T-helper 9 cell (primary cell): Measurements from ENCODE around the gene DNAH8.

ENCODE experiments used
- DNase-seq: peaks from one replicate; pipeline ENCODE4 v3.0.0-alpha.2; 2020

DNAH8 gene

GRCh38 chr6:38799529-38800184 lies 84.5 kb downstream of the DNAH8 start:
- DNase-seq, result no peak

GRCh38 chr6:38801305-38801704 lies 86.2 kb downstream of the DNAH8 start:
- no peak for DNase-seq

- DNase-seq, result no peak
Measured at GRCh38 chr6:38802497-38802896, 87.4 kb downstream of the DNAH8 start.

DNA sequence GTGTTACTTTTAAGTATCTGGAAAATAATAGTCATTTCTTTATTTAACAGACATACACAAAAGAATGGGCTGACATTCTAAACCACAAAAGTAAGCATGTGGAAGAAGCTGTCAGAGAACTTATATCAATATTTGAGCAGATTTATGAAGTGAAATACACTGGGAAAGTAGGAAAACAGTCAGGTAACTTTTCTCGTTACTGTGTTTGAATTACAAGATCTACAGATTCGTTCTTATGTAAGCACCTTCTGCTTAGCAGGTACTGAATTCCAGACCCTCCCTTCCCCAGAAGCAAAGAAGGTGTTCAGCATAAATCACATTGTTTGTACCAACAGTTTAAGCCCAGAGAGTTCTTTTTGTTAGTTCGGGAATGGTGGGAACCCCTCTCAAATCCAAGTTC lies 88.0 kb downstream of the DNAH8 start:
- DNase-seq, result no peak

GRCh38 chr6:38804358-38804757 lies 89.2 kb downstream of the DNAH8 start:
- DNase-seq, result no peak

DNA sequence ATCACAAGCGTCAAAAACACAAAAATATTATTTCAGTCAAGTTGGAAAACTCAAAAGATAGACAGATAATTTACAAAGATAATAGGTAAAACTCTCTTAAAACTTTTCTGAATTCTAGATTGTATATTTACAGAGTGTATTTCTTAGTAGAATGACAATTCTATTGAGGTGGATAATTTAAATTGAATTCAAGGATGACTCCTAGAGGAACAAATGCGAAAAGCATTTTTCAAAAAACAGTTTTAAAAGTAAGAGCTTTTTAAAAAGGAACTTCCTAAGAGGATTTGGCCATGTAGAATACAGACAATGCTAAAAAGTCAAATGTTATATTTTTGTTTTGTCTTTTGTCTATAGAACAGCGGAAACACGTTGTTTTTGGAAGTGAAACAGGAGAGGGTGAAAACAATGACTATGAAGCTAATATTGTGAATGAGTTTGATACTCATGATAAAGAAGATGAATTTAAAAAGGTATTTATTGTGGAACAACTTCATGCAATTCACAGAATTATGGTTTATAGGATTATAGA lies 90.1 kb downstream of the DNAH8 start:
- no peak for DNase-seq

GRCh38 chr6:38805692-38806091 lies 90.6 kb downstream of the DNAH8 start:
- no peak for DNase-seq

- DNase-seq, result no peak
Measured at GRCh38 chr6:38806271-38806670, 91.2 kb downstream of the DNAH8 start.

DNA sequence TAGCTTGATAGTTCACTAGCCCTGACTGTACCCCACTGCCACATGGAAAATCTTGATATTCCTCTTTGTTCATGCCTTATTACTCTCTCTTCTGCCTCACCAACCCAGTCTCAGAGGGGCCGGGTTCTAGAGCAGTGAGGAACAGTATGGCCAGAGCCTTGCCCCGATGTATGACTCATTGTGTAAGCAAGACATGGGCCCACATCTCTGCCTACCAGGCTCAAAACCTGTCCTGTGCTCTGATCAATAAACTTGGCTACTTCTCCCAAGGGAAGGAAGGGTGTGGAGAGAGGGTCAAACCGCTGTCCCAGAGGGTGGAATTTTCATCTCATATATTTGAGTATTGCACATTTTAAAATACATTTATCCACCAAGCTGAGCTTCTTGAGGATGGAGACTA lies 91.7 kb downstream of the DNAH8 start:
- DNase-seq, result no peak

DNA sequence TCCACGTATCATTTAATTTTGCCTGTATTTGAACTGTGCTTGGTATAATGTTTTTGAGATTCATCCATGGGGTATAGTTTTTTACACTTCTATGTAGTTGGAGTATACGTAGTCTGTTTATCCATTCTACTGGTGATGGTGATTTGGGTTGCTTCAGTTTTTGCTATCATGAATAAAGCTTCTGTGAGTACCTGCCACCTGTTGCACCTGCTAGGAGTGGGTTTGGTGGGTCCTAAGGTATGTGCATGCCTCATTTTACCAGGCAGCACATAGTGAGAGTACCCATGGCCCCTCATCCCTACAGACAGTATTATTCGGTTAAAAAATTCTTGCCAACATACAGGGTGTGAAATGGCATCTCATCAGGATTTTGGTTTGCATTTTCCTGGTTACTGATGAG lies 92.9 kb downstream of the DNAH8 start:
- DNase-seq, result no peak

- no peak for DNase-seq
Measured at GRCh38 chr6:38813041-38813823, 98.1 kb downstream of the DNAH8 start.

- no peak for DNase-seq
Measured at GRCh38 chr6:38814761-38815160, 99.7 kb downstream of the DNAH8 start.

DNA sequence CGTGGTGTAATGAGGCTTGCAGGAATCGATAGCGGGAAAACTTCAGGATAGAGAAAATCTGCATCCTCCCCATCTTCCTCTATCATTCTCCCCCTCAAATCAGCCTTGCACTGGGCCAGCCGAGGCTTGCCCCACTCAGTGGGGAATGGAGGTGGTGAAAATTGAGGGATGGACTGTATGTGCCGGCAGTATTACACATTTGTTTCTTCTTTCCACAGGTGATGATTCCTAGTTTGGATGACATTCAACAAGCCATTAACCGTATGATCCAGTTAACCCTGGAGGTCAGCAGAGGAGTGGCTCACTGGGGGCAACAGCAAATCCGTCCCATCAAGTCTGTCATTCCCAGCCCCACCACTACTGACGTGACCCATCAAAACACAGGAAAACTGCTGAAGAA lies 100.1 kb downstream of the DNAH8 start:
- DNase-seq, result no peak

GRCh38 chr6:38818691-38819090 lies 103.6 kb downstream of the DNAH8 start:
- DNase-seq, result no peak

GRCh38 chr6:38822963-38823362 lies 107.9 kb downstream of the DNAH8 start:
- DNase-seq, result no peak

DNA sequence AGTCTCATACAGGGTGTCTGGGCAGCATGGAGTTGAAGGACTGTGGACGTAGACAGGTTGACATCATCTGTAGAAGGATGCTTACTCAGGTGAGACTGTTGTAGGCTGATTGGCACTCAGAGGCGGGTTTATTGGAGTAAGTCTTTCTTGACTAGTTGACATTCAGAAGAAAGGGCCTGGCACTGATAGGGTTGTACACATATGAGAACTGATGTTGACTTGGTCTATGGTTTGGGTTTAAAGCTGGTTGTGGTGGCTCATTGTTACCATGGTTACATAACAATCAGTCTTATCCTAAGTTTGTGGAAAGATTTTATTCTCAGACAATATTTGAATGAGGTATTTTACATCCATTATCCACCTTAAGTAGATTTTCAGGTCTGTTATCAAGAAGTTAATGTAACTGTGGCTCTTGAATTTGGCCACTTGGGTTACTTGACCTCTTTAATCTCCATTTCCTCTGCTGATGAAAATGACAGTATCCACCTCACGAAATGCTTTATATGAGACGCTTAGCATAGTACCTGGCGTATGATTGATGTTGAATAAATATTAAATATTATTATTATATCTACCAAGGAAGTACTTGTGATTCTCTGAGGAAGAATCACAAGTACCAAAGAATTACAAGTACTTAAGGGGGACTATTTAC lies 109.3 kb downstream of the DNAH8 start:
- no peak for DNase-seq

DNA sequence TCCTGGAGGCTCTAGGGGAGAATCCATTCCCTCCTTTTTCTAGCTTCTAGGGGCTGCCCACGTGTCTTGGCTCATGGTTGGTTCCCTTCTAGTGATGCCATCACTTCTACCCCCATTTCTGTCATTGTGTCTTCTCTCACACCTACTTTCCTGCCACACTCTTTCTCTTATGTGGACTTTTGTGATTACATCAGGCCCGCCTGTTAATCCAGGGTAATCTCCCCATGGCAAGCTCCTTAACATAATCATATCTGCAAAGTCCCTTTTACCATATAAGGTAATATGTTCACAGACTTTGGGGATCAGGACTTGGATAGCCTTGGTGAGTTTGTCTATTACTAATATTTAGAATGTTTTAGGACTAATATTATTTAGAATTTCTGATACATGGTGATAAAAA lies 111.9 kb downstream of the DNAH8 start:
- DNase-seq, result no peak

DNA sequence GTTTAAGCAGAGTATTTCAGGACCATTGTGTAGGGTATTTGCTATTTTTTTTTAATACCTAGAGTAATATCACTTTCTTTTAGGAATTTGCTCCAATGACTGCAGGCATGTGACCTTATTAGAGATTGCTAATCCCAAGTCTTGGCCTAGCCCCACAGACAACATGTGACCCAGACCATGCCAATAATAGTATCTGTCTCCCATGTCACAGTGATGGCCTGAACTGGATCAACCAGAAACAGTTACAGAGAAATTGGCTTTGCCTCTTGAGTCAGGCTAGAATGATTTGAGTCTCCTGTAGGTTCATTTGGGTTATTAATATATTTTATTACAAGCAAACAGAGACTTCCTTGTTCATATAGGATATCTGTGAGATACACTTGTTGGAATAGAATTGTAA lies 116.8 kb downstream of the DNAH8 start:
- DNase-seq, result no peak

GRCh38 chr6:38833320-38833719 lies 118.2 kb downstream of the DNAH8 start:
- no peak for DNase-seq

- DNase-seq, result no peak
Measured at GRCh38 chr6:38836585-38836984, 121.5 kb downstream of the DNAH8 start.

DNA sequence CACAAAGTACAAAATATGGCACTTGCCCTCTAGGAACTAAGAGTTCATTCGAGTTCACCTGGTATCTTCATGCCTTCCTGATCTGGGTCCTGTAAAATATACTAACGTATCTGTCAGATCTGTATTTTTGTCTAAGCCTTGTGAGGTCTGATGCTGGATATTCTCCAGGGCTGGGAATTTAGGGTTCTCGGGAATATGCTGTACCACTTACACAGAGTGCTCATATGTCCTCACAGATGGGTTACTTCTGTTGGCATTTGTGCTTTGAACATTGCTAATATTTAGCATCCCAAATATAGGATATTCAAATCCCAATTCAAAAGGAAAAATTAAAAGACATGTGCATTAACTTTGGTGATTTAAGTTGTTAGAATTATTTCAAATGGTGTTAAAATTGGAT lies 122.0 kb downstream of the DNAH8 start:
- DNase-seq, result no peak

GRCh38 chr6:38843798-38844197 lies 128.7 kb downstream of the DNAH8 start:
- no peak for DNase-seq

- no peak for DNase-seq
Measured at GRCh38 chr6:38845931-38846330, 130.8 kb downstream of the DNAH8 start.

DNA sequence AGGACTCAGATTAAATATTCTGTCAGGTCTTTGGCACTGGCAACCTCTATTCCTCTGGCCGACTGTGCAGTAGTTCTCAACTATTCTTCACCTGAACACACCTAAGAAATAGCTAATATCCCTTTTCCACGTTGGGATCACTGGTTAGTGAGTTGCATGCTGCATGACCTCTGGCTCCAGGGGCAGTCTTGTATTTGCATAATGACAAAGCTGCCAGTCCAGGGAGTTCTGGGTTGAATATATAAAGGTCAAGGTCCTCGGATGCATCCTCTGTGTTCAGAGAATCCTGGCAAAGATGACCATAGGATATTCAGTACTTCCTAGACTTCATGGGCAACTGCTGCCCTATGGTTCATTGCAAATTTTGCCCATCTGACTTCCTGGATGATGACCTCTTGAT lies 131.2 kb downstream of the DNAH8 start:
- no peak for DNase-seq
